ENCODE data around the gene ADGB. TPM values are rescaled to one million over a fixed set of nuclear protein-coding genes. Genes with fewer than 3 reads are reported as not detected.

ADGB gene
- total RNA-seq, 1 donor from 2014 or later: not detected

DNA sequence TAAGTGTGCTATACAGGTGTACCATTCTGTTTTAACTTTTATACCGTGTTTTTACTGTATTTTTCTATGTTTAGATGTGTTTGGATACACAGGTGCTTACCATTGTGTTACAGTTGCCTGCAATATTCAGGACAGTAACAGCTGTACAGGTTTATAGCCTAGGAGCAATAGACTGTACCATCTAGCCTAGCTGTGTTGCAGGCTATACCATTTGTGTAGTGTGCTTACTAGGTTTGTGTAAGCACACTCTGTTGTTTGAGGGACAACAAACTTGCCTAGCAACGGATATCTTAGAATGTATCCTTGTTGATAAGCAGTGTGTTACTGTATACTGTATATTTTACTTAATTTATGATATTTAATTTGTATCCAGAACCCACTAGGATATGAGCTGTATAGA is 35.2 kb downstream of the ADGB start:
- DNase-seq (ENCODE audit: low spot score): no peak

DNA sequence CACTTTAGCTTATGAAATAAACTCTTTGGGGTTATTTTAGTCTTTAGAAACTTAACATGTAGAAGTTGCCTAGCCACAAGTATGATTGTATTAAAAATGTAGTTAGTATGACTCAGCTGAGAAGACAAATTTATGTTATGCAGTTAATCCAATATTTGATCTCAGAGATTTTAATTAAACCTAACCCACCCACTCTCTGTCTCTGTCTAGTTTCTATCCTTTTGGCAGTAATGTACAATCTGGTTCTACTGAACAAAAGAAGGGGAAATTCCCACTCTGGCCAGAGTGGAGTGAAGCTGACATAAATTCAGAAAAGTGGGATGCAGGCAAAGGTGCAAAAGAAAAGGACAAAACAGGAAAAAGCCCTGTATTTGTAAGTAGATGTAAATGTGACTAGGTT is 36.4 kb downstream of the ADGB start:
- DNase-seq (ENCODE audit: low spot score): no peak

DNA sequence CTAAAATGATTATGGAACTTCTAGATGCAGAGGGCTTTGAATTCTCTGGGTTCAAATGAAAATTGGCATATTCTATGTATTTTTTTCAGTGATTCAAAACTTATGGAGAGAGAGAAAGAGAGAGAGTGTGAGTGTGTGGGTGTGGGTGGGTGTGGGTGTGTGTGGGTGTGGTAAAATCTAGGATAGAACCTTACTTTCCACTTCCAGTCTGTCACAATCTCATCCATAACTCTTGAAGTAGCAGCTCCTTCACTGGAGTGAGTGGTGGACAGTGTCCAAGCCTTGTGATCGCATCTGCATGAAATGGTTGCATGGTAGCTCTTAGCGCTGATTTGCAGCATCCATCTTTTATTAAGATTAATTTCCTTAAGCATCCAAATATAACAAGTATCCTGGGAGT is 37.7 kb downstream of the ADGB start:
- no peak for DNase-seq (ENCODE audit: low spot score)

DNA sequence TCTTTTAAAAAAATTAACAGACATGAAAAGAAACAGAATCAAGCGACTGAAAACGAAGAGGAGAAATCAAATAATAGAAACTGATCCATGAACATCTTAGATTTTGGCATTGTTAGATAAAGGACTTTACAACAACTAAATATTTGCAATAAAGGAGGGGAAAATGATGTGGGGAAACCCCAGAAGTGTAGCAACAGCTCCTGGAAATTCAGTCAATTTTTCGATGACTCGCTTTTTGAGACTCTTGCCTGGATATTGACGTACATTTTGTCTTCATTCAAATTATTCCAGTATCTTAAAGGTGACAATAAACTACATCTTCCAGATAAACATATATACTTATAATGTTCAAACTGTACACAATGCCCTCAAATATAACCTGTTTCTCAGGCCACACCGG is 44.1 kb downstream of the ADGB start:
- DNase-seq (ENCODE audit: low spot score): no peak

DNA sequence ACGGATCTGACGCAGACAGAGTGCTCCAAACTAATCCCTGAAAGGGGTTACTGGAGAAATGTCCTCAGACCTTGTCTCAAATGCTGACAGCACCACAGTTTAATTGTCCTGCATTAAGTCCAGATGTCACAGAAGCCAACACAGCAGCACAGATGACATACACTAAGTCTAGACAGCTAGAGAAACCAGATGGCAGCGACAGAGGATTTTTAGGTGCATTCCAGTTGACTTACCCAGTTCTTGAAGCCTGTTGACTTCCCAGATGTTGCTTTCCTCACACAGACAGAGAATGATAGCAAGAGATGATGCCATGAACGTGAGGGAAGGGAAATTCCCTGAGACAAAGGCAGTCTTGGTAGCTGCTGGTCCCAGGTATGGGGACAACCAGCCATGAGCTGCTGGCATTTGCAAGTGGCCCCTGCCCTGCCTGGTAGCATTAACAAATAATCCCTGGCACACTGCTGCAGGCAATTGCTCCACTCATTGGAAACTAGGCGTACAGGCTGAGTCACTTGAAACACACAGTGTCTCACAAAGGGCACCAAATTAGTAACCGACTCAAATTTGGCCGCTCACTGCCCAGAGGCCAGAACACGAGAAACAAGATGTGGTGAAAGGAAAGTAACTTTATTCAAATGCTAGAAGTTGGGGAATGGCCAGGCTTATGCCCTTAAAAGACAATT is 52.2 kb downstream of the ADGB start:
- no peak for DNase-seq (ENCODE audit: low spot score)

DNA sequence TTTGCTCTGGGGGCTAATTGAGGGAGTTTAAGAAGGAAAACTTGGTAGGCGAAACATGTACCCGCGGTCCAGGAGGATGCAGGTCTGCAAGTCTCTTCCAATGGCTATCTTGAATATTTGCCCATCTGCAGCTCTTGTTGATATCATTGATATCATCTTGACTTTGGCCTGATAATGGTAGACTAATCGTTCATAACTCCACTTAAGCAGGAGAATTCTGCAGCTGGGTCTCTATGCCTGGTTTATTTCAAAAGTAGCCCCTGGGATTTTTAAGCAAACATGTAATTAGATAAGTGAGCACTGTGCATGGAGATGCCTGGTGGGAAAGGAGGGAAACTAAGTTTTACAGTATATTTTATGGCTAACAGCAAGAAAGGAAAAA is 52.7 kb downstream of the ADGB start:
- no peak for DNase-seq (ENCODE audit: low spot score)

DNA sequence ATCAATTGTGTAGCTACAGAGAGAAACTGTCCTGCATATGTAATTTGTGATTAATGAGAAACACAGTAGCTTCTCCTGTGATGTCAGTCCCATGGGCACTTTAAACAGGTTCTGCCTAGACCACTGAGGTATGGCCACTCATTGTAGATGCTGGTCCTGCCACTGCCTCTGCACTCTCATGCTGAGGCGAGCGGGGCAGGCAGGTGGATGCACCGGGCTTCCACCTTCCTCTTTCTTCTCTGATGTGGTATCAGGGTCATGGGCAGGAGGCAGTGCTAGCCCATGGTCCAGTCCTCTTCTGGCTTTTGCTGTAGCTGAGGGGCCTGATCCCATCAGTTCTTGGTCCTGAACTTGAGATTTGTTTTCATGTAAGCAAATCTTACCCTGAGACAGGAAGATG is 58.7 kb downstream of the ADGB start:
- DNase-seq (ENCODE audit: low spot score): no peak

DNA sequence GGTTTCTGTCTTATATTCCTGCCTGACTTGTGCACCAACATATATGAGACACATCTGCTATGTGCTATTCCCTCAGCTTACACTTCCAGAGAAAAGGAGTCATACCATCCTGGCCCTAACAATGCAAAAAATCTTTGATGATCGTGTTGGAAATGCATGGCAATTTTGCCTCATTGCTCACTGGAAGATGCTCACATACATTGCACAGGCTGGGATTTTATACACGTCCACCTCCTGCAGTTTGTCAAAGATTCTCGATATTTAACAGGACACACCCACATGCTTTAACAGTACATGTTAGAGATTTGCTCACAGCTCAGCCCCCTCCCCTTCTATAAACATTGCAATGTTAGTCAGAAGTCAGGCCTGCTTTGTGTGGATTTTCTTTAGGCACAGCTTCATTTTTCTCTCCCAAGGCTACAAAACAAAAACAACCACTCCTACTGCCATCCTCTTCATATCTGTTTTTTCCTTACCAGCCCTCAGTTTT is 66.1 kb downstream of the ADGB start:
- no peak for DNase-seq (ENCODE audit: low spot score)

DNA sequence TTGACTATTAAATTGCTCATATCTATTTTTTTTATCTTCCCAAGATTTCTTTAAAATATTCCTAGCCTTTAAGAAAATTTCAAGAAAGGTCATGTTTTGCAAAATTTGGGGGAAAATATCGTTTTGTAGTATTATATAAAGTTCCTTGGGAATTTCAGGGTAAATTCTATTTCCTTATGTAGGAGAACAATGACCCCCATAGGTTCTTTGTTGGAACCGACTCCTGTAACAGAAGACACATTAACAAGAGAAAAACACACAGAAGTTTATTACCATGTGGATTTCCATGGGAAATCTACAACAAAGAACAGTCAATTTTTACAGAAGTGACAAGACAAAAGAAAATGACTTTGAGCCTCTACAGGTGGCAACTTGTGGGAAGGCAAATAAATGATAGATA is 68.1 kb downstream of the ADGB start:
- DNase-seq (ENCODE audit: low spot score): no peak

DNA sequence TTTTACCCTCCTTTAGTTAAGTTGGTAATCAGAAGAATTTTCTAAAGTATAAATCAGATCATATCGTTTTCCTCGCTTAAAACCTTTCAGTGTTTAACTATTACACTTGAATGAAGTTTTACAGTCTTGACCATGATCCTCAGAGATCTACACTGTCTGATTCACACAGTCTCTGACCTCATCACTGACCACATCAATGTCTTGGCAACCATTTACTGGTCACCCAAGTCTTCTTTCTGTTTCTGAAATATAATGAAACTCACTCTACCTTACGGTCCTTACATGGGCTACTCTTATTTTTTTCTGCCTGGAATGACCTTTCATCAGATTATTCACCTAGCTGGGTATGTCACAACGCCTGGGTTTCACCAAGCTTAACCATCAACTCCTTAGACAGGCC is 71.4 kb downstream of the ADGB start:
- no peak for DNase-seq (ENCODE audit: low spot score)

DNA sequence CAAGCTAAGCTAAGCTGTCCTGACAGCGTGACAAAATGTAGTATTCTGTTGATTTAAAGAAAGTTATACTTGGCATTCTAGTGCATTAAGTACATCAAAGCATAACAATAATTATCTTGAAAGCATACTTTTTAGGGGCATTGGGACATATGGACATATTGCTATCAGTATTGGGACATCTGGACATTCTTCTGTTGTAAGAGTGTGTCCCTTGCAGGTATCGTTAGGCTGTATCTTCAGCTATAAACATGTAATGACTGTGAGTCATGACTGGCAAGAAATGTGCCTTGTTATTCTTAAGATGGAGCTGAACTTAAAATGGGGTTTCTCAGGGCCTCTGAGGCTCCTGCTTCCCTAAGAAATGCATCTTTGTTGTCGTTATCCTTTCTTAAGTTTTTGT is 74.3 kb downstream of the ADGB start:
- no peak for DNase-seq (ENCODE audit: low spot score)

DNA sequence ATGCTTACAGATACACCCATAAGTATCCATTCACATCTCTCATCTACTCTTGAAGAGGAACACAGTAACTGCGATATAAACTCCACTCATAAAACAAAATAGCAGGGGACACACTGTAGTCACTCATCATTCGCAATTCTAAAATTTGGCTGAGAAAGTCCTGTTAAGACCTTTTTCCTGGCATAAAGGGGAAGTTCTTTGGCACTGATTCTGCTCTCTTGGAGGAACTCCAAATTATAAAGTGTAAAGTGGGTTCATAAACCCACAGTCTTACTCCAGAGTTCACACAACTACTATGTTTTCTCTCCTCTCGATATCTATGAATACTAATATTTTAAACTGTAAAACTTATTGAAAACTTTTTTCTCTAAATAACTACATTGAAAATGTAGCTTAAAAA is 80.6 kb downstream of the ADGB start:
- DNase-seq (ENCODE audit: low spot score): no peak

DNA sequence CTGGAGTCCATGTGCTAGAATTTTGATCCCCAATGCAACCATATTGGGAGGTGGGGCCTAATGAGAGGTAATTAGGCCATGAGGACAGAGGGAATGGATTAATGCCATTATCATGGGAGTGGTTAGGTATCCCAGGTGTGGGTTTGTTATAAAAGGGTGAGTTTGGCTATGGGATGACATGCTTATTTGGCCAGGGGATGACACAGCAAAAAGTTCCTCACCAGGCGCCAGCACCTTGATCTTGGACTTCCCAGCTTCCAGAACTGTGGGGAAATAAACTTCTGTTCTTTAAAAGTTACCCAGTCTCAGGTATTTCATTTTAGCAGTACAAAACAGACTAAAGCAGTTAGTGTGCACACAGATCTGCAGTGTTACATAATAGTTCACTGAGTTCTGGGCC is 84.1 kb downstream of the ADGB start:
- DNase-seq (ENCODE audit: low spot score): no peak

DNA sequence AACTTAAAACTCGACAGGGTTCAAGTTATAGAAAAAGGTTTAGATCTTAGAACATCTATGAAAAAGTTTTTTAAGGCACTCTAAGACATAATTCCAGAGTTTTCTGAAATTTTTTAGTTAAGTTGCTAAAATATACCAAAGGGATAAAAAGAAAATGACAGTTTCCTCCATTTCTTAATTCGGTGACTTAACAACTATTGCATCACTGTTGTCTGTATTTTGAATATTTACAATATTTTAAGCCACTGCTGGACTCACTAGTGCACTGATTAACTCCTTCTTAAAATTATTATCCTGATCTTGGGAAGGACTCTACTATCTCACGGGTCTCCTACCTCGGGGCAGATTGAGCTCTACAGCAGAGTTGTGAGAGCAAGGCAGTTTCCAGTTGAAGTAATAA is 91.0 kb downstream of the ADGB start:
- no peak for DNase-seq (ENCODE audit: low spot score)

DNA sequence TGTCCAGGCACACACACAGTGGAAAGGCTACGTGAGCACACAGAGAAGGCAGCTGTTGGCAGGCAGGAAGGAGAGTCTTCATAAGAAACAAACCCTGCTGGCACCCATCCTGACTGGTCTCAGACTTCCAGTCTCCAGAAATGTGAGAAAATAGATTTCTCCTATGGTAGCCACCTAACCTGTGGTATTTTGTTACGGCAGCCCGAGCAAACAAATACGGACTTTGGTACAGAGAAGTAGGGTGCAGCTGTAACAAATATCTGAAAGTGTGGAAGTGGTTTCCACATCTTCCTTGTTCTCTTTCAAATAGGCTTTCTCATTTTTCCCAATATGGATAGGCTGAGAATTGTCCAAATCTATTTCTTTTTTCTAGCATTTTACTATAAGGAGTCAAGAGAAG is 94.6 kb downstream of the ADGB start:
- no peak for DNase-seq (ENCODE audit: low spot score)

DNA sequence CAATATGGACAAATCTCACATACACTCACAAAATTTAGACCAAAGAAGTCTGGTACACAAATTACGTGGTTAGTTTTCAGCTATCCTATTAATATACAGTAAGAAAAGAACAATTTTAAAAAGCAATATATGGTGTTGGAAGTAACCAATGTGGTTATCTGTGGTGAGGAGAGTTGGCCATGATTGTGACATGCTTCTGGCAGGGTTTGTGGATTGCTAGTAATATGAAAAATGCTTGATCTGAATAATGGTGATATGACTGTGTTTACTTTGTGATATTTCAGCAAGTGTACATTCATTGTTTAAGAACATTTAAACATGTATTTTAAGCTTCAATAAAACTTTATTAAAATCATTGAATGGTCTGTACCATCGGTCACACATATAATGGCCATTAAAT is 99.1 kb downstream of the ADGB start:
- DNase-seq (ENCODE audit: low spot score): no peak

DNA sequence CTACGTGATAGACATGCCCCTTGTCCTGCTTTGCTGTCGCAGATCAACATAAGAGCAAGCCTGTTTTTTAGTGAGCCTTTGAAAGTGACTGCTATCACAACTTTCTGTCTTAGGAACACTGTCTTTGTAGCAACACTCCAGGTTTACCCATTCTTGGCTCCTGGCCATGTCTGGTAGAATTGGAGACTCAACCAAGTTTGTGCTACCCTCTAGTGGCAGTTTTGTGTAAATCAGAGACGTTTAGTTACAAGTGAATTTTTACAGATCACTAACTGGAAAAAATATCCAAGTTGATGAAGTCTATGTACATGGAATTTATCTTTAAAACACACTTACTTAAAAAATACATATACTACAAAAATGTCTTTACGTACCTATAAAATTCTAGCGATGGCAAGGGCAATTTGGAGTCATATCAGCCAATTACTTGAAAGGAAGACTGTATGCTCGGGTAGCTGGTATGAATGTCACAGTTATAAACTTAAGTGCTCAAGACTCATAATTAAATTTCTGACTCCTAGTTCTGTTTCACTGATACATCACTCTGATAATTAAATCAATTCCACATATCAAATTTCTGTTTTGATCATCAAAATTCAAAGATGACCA is 101.4 kb downstream of the ADGB start:
- peak; percentile 81 for DNase-seq (ENCODE audit: low spot score)

DNA sequence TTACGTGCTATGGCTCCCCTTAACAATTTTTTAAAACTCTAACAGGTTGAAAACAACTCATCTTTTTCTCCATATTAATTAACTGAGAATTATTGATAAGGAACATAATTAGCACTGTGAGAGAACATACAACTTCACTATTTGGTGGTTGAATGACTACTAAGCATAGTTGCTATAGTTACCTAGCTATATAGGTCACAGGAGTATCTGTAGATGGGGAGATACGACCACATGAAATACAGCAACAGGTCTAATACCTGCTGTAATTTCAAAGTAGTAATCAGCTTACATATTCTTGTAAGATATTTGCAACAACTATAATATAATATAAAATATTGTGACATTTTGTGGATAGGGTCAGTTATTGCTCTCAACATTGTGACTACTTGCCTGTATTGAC is 102.9 kb downstream of the ADGB start:
- no peak for DNase-seq (ENCODE audit: low spot score)

DNA sequence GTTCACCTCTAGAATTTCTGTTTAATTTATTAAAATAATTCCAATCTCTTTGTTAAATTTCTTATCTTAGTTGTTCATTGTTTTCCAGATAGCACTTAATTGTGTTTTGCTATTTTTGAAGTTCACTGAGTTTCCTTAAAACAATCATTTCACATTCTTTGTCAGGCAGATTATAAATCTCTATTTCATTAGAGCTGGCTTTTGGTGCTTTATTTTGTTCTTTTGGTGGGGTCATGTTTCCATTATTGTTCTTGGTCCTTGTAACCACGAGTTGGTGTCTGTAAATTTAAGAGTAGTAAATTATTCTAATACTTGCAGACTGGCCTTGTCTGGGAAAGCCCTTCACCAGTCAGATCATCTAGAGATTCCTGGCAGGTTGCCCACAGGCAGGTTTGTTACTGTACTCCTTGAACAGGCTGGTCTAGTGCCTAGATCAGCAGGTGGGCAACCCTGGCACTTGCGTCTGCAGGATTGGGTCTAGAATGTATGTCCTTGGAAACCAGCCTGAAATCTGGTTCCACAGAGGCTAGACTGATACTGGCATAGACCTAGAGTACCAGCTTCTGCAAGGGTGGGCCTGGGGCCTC is 110.4 kb downstream of the ADGB start:
- no peak for DNase-seq (ENCODE audit: low spot score)

DNA sequence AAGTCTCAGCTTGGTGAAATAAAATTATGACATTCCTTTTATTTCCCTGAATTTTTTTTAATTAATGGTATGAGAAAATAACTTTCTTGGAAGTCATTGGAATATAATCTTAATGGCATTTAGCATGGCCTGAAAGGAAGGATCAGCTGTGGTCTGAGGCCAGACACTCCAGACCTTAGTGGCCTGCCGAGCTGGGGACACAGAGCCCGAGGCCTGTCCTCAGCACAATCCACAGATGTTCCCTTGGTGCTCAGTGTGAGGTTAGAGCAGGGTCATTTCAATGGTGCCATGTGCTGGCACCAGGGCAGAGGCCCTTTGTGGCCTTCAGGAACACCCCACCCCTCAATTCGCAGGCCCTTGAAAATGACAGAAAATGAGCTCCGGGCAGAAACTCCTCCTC is 120.6 kb downstream of the ADGB start:
- DNase-seq (ENCODE audit: low spot score): no peak

DNA sequence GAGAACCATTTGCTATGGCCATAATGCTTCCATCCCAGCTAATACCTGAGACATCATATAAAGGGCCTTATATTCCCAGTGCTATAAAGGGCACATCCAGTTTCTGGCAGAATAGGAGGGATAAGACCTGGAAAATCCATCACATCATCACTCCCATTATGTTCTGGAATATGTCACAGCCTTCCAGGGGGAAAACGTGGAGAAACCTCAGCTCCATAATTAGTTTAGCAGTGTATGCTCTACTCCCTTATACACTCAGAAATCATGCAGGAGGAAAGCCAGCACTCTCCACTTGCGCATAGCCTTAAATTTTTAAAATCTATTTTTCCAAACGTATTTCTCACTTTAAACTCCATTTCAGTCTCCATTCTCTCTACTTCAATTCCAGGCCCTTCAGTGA is 140.9 kb downstream of the ADGB start:
- no peak for DNase-seq (ENCODE audit: low spot score)

DNA sequence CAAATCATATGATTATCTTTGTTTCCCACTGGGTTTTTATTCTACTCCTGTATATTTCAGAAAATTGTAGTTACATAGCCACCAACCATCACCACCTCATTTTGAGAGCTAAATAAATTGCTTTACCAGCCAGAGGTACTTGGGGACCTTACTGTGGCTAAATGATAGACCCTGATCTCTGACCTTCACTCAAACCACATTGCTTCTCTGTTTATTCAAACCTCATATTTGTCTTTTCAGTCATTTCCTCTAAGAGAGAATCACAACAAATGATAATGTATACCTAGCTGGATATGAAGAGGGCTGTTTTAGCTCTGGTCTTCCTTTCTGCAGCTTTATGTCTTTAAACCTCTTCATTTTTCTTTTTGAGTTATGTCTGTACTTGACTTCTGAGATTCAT is 142.8 kb downstream of the ADGB start:
- no peak for DNase-seq (ENCODE audit: low spot score)

DNA sequence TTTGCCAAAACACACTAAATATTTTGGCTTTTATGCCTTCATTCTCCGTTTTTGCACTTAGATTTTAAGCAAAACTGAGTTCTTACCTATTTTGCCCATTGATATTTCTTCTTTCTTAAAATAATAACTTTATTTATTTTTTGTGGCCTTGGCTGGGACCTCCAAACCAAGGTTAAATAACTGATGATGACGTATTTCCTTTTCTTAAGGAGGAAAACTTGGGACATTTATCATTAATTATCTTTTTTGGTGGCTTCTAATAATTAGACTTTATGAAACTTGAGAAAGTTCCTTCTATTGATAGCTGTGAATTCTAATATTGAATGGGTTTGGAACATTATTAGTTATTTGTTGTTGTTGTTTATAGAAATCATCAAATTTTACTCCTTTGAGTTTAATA is 154.5 kb downstream of the ADGB start:
- DNase-seq (ENCODE audit: low spot score): no peak

DNA sequence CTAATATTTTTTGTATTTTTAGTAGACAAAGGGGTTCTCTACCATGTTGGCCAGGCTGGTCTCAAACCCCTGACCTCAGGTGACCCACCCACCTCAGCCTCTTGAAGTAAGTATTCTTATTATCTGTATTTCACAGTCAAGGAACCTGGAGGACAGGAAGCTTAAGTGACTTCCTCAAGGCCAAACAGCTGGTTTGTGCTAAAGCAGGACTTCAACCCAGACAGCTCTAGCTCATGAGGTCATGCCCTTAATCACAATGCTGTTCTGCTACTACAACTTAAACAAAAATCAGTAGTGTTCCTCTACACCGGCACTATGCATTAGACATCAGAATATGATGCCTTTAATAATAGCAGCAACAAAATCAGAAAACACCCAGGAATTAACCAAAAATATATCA is 168.9 kb downstream of the ADGB start:
- DNase-seq (ENCODE audit: low spot score): no peak

Data from ureter (tissue), 1 donor.